Fibroblast of lung (primary cell): Measurements from ENCODE around the gene LATS1.

Experiments used
- EZH2 ChIP-seq: IDR thresholded peaks from 2 replicates; pipeline ENCODE4 v1.5.1; 2012; ENCODE audit warnings: low read length, control low read depth, mild to moderate bottlenecking; ENCODE audit errors: missing control alignments
- TF ChIP-seq, protein P1 (sequence below), 2 donors: IDR thresholded peaks in 1 of 2; conservative IDR thresholded peaks in 1 of 2; 1 replicate in 1 of 2; 2 replicates in 1 of 2; pipeline ENCODE4 v1.5.1; 2011 to 2012; ENCODE audit warnings: low read length in 2 of 2, control low read depth in 1 of 2, inconsistent platforms in 1 of 2, low read depth in 1 of 2, mild to moderate bottlenecking in 1 of 2

DNA sequence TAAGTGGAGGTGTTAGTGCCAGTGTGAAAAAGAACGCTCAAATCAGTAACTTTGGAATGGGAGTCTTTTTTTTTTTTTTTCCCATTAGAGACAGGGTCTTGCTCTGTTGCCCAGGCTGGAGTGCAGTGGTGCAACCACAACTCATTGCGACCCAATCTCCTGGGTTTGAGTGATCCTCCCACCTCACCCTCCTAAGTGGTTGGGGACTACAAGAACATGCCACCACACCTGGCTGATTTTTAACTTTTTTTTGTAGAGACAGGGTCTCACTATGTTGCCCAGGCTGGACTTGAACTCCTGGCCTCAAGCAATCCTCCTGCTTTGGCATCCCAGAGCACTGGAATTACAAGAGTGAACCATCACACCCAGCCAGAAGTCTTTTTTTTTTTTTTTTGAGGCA lies 19.7 kb downstream of the LATS1 start:
- TF ChIP-seq, protein P1, sequence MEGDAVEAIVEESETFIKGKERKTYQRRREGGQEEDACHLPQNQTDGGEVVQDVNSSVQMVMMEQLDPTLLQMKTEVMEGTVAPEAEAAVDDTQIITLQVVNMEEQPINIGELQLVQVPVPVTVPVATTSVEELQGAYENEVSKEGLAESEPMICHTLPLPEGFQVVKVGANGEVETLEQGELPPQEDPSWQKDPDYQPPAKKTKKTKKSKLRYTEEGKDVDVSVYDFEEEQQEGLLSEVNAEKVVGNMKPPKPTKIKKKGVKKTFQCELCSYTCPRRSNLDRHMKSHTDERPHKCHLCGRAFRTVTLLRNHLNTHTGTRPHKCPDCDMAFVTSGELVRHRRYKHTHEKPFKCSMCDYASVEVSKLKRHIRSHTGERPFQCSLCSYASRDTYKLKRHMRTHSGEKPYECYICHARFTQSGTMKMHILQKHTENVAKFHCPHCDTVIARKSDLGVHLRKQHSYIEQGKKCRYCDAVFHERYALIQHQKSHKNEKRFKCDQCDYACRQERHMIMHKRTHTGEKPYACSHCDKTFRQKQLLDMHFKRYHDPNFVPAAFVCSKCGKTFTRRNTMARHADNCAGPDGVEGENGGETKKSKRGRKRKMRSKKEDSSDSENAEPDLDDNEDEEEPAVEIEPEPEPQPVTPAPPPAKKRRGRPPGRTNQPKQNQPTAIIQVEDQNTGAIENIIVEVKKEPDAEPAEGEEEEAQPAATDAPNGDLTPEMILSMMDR (conservative IDR thresholded peaks at IDR 0.05 in 1 of 2, IDR thresholded peaks at IDR 0.05 in 1 of 2; ENCODE audit: low read depth in 1 of 2, low read length in 2 of 2) = no peak
- no peak for TF ChIP-seq EZH2
